ENCODE data around the gene GOSR1.
"Not testable (repeated sequence)": the region's sequence is repeated elsewhere in the genome, so short reads cannot be mapped to it uniquely, and the experiment has no call there.

GOSR1 gene

DNA sequence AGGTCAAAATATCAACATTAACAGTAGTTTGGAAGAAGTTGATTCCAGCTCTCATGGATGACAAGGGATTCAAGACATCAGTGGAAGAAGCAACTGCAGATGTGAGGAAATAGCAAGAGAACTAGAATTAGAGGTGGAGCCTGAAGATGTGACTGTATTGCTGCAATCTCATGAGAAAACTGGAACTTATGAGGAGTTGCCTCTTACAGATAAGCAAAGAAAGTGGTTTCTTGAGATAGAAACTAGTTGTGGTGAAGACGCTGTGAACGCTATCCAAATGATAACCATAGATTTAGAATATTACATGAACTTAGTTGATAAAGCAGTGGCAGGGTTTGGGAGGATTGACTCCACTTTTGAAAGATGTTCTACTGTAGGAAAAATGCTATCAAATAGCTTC lies 67.8 kb downstream of the GOSR1 start:
- Histone ChIP-seq H3K9ac (ENCODE audit: low read length) (no peak overlapping the region), H3K36me3 (ENCODE audit: control insufficient read depth, insufficient read depth, low read length) (no peaks in the 10 kb centered on the region), H3K9me3 (ENCODE audit: control insufficient read depth, insufficient read depth, low read depth, low read length) (no peaks in the 10 kb centered on the region), H3K27ac (ENCODE audit: low read depth, low read length) (no peak overlapping the region), H3K27me3 (ENCODE audit: control insufficient read depth, insufficient read depth, low read length) (no peaks in the 10 kb centered on the region), H3K4me3 (ENCODE audit: low read depth, low read length) (no peak overlapping the region), H3K4me1 (ENCODE audit: control insufficient read depth, insufficient read depth, low read length) (no peaks in the 10 kb centered on the region; the same call in 1 of the 2 replicates)

DNA sequence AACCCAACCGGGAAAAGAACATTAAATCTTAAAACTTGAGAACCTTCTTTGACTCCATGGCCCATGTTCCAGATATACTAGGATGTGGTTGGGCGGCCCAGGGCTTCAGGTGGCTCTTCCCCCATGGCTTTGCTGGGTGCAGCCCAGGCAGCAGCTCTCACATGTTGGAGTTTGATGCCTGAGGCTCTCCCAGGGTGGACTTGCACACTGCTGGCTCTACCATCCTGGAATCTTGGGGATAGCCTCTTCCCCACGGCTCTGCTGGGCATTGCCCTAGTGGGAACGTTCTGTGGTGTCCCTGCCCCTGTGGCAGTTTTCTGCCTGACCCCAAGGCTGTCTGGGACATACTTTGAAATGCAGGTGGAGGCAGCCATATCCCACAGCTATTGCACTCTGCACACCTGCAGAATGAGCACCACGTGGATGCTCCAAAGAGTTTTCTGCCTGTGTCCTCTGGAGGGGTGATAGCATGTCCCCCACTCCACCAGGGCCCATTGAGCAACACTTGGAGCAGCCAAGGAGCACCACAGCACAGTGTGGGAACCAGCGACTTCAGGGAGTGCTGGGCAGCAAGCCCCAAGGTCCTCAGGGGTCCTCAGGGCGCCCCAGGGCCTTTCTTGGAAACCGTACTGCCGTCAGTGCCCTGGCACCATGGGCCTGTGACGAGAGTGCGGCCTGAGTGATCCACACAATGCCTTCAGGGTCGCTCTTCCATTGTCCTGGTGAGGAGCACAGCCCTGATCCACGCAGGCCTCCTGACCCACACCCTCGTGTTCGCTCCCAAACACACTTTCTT lies 70.8 kb downstream of the GOSR1 start:
- Histone ChIP-seq H3K27me3 (ENCODE audit: control insufficient read depth, insufficient read depth, low read length) (no peaks in the 10 kb centered on the region), H3K36me3 (ENCODE audit: control insufficient read depth, insufficient read depth, low read length) (no peaks in the 10 kb centered on the region), H3K9me3 (ENCODE audit: control insufficient read depth, insufficient read depth, low read depth, low read length) (no peaks in the 10 kb centered on the region), H3K9ac (ENCODE audit: low read length) (no peak overlapping the region), H3K4me3 (ENCODE audit: low read depth, low read length) (no peak overlapping the region), H3K27ac (ENCODE audit: low read depth, low read length) (no peak overlapping the region), H3K4me1 (ENCODE audit: control insufficient read depth, insufficient read depth, low read length) (peaks cover 14% of the 10 kb centered on the region; the same call in 1 of the 2 replicates)

DNA sequence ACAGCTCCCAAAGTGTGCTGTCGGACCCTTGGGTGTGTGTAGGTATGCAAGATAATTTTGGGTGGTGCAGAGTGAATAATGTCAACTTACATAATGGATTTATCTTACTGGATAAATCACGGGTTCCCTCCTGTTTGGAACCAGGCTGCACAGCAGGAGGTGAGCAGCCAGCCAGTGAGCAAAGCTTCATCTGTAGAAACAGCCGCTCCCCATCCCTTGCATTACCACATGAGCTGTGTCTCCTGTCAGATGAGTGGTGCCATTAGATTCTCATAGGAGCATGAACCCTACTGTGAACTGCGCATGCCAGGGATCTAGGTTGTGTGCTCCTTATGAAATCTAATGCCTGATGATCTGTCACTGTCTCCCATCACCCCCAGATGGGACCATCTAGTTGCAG lies 72.0 kb downstream of the GOSR1 start:
- not testable (repeated sequence) for H3K4me3 ChIP-seq (ENCODE audit: low read depth, low read length); H3K36me3 ChIP-seq (ENCODE audit: control insufficient read depth, insufficient read depth, low read length); H3K9ac ChIP-seq (ENCODE audit: low read length); H3K27ac ChIP-seq (ENCODE audit: low read depth, low read length); H3K9me3 ChIP-seq (ENCODE audit: control insufficient read depth, insufficient read depth, low read depth, low read length); H3K27me3 ChIP-seq (ENCODE audit: control insufficient read depth, insufficient read depth, low read length)
- peaks cover 14% of the 10 kb centered on the region; the same call in 1 of the 2 replicates for H3K4me1 ChIP-seq (ENCODE audit: control insufficient read depth, insufficient read depth, low read length)

DNA sequence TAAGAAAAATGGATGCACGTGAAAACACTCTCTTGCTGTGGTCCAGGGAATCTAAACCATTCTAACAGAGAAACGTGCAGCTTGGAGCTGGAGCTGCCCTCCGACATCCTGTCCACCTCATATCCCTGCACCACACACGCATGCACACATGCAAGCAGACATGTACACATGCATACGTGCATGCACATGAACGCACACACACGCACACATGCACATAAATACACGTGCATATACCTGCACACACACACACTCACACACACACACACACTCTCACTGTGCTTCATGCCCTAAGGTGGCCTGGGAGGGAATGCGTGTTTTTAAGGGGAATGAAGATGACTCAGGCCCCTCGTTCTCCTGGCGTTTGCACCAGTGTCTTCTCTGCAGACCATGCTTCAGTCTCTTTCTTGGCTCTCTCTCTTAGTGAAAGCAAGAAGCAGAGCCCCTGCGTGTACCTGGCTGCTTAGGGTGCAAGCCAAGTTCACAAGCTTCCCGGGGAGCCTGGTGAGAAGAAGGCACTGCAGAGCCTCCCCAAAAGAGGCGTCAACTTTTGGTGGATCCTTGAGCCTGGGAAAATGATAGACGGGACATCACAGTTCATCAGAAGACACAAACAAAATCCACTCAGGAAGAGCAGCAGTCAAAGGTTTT lies 72.8 kb downstream of the GOSR1 start:
- no peaks in the 10 kb centered on the region for H3K9me3 ChIP-seq (ENCODE audit: control insufficient read depth, insufficient read depth, low read depth, low read length)
- H3K27me3 ChIP-seq (ENCODE audit: control insufficient read depth, insufficient read depth, low read length), result no peaks in the 10 kb centered on the region
- no peak overlapping the region for H3K27ac ChIP-seq (ENCODE audit: low read depth, low read length)
- H3K4me1 ChIP-seq (ENCODE audit: control insufficient read depth, insufficient read depth, low read length), result peaks cover 14% of the 10 kb centered on the region; the same call in 1 of the 2 replicates
- no peak overlapping the region for H3K4me3 ChIP-seq (ENCODE audit: low read depth, low read length)
- H3K36me3 ChIP-seq (ENCODE audit: control insufficient read depth, insufficient read depth, low read length), result no peaks in the 10 kb centered on the region
- H3K9ac ChIP-seq (ENCODE audit: low read length), result no peak overlapping the region

DNA sequence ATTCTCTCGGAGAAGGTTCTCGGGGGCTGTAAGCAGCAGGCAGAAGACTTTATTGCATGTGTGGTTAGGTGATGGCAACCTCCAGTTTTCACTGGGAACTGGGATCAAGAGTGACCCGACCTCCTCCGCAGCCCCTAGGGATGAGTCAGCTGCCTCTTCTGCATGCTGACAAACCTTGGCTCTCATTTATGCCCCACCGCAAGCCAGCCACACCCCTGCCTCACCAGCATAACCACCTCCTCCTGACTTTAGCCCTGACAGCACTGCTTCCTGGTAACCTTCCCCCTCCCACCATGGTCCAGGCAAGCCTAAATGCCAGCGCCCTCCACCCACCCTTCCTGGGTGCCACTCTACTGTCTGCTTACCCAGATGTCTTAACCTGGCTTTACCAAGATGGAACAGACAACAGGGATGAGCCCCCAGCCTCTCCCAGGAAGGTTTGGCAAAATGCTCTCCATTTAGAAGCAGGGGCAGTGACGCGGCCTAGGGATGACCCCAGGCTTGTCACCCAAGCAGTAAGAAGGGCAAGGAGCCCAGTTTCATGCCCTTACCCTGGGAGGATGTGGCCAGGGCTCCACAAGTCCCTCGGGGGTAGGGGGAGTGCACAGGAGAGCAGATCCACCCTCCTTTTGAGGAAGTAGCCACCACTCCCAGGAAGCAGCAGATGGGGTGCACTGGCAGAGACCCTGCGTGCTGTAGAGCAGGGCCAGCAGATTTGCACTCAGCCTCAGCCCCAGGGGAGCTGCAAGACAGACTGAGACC lies 73.5 kb downstream of the GOSR1 start:
- Histone ChIP-seq H3K27me3 (ENCODE audit: control insufficient read depth, insufficient read depth, low read length) (no peaks in the 10 kb centered on the region), H3K4me1 (ENCODE audit: control insufficient read depth, insufficient read depth, low read length) (peaks cover 14% of the 10 kb centered on the region; the same call in 1 of the 2 replicates), H3K4me3 (ENCODE audit: low read depth, low read length) (no peak overlapping the region), H3K9me3 (ENCODE audit: control insufficient read depth, insufficient read depth, low read depth, low read length) (no peaks in the 10 kb centered on the region), H3K36me3 (ENCODE audit: control insufficient read depth, insufficient read depth, low read length) (no peaks in the 10 kb centered on the region), H3K9ac (ENCODE audit: low read length) (no peak overlapping the region), H3K27ac (ENCODE audit: low read depth, low read length) (no peak overlapping the region)

DNA sequence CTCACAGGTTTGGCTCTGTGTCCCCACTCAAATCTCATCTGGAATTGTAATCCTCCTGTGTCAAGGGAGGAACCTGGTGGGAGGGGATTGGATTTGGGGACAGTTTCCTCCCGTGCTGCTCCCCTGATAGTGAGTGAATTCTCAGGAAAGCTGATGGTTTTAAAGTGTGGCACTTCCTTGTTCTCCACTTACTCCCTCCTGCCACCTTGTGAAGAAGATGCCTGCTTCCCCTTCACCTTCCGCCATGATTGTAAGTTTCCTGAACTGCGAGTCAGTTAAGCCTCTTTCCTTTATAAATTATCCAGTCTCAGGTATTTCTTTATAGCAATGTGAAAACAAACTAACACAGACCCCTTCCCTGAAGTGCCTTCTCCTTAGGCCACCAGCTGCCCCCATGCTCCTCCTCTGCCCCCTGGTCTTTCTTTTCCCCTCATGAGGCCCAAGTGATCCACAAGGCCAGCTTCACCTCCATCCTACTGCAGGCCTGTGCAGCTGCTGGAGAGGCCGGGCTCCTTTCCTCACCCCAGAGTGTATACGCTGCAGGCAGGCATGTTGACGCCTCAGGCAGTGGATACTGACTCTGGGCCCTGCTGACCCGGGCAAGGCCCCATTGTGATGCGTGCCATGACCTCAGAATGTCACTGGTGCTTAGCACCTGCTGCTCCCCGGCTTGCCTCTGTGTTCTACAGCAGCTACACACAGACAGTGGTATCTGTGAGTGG lies 74.2 kb downstream of the GOSR1 start:
- H3K4me1 ChIP-seq (ENCODE audit: control insufficient read depth, insufficient read depth, low read length), result peaks cover 14% of the 10 kb centered on the region; the same call in 1 of the 2 replicates
- H3K9me3 ChIP-seq (ENCODE audit: control insufficient read depth, insufficient read depth, low read depth, low read length); H3K27ac ChIP-seq (ENCODE audit: low read depth, low read length); H3K27me3 ChIP-seq (ENCODE audit: control insufficient read depth, insufficient read depth, low read length); H3K36me3 ChIP-seq (ENCODE audit: control insufficient read depth, insufficient read depth, low read length); H3K9ac ChIP-seq (ENCODE audit: low read length); H3K4me3 ChIP-seq (ENCODE audit: low read depth, low read length): not testable (repeated sequence)

DNA sequence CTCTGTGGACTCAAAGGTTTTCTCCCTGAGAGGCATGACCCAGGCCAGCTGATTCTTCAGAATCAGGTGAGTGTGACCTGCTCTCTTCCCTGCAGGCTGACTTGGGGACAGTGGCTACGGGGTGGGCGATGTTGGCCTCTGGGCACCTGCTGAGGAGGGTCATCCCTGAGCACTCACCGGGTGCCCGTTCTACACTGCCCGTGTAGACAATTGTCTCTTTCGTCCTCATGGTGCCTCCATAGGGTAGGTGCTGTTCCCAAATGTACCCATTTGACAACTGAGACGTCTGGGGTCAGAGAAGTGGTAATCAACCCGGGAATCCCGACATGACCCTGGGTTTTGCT lies 74.8 kb downstream of the GOSR1 start:
- Histone ChIP-seq H3K27ac (ENCODE audit: low read depth, low read length) (no peak overlapping the region), H3K9ac (ENCODE audit: low read length) (no peak overlapping the region), H3K4me1 (ENCODE audit: control insufficient read depth, insufficient read depth, low read length) (peaks cover 14% of the 10 kb centered on the region; the same call in 1 of the 2 replicates), H3K36me3 (ENCODE audit: control insufficient read depth, insufficient read depth, low read length) (no peaks in the 10 kb centered on the region), H3K4me3 (ENCODE audit: low read depth, low read length) (no peak overlapping the region), H3K27me3 (ENCODE audit: control insufficient read depth, insufficient read depth, low read length) (no peaks in the 10 kb centered on the region), H3K9me3 (ENCODE audit: control insufficient read depth, insufficient read depth, low read depth, low read length) (no peaks in the 10 kb centered on the region)

DNA sequence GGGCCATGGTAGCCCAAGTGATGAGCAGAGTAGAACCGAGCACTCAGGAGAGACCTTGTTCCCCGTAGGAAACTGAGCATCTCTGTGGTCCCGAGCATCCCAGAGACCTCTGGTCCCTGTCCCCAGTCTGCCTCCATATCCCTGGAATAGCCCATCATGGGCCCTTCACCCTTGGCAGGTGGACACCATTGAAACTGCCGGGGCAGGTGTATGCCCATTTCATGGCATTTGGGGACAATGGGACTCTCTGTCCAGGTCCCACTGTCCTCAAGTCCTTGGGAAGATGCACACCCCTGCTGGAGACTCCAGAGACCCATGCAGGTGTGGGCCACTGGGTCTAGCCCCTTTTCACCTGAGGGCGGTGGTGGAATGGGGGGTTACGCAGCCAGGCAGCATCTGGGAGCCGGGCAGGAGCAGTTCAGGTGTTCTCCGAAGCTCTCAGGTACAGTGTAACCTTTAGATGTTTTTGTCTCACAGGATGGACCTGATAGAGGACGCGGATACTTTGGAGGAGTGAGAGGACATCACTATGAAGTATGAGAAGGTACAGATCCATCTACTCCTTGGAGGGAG lies 75.9 kb downstream of the GOSR1 start:
- no peaks in the 10 kb centered on the region for H3K9me3 ChIP-seq (ENCODE audit: control insufficient read depth, insufficient read depth, low read depth, low read length)
- H3K27me3 ChIP-seq (ENCODE audit: control insufficient read depth, insufficient read depth, low read length), result no peaks in the 10 kb centered on the region
- H3K4me3 ChIP-seq (ENCODE audit: low read depth, low read length), result no peak overlapping the region
- peaks cover 14% of the 10 kb centered on the region; the same call in 1 of the 2 replicates for H3K4me1 ChIP-seq (ENCODE audit: control insufficient read depth, insufficient read depth, low read length)
- no peak overlapping the region for H3K9ac ChIP-seq (ENCODE audit: low read length)
- no peaks in the 10 kb centered on the region for H3K36me3 ChIP-seq (ENCODE audit: control insufficient read depth, insufficient read depth, low read length)
- no peak overlapping the region for H3K27ac ChIP-seq (ENCODE audit: low read depth, low read length)

DNA sequence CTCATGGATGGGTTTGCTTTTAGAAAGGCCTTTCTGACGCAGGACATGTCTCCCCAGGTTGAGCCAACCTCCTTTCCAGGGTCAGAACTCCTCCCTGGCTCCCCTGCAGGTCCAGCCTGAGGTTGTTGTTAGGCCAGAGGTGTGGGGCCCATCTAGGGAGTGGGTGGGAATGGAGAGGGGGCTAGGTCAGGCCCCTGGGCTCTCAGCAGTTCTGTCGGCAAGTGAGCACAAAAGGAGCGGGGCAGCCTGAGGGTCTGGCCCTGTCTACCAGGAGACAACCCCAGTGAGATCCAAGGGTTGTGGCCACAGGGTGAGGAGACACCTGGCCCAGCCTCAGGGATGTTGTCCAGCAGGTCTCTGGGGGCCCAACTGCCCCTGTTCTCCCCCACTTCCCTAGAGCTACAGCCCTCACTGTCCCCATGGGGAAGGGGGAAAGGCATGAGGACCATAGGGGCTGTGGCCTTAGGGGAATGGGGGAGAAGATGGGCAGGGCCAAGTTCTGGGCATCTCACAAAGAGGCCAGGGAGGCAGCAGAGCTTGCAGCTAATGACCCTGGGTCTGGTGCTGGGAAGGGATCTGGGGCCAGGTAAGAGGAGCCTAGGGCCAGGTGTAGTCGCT lies 76.7 kb downstream of the GOSR1 start:
- not testable (repeated sequence) for H3K9ac ChIP-seq (ENCODE audit: low read length); H3K36me3 ChIP-seq (ENCODE audit: control insufficient read depth, insufficient read depth, low read length); H3K27me3 ChIP-seq (ENCODE audit: control insufficient read depth, insufficient read depth, low read length); H3K9me3 ChIP-seq (ENCODE audit: control insufficient read depth, insufficient read depth, low read depth, low read length); H3K4me3 ChIP-seq (ENCODE audit: low read depth, low read length); H3K27ac ChIP-seq (ENCODE audit: low read depth, low read length)
- H3K4me1 ChIP-seq (ENCODE audit: control insufficient read depth, insufficient read depth, low read length), result peaks cover 14% of the 10 kb centered on the region; the same call in 1 of the 2 replicates

Measured in HUES6 (cell line).